Esophagus muscularis mucosa (tissue), 4 donors: Measurements from ENCODE around the gene KANSL2. TPM values are rescaled to one million over a fixed set of nuclear protein-coding genes. Genes with fewer than 3 reads are reported as not detected.
"Not testable (repeated sequence)": the region's sequence is repeated elsewhere in the genome, so short reads cannot be mapped to it uniquely, and the experiment has no call there.

Source experiments
- DNase-seq: peaks from one replicate; pipeline ENCODE4 v3.0.0-alpha.2; 2017; ENCODE audit errors: extremely low spot score
- H3K27ac ChIP-seq, 4 donors: fragments of 200-600 bp; sonication (generic); replicated peaks in 1 of 4; 1 replicate in 3 of 4; 2 replicates in 1 of 4; pipeline ENCODE4 v1.5.1; 2016 to 2019; ENCODE audit warnings: mild to moderate bottlenecking in 1 of 4
- H3K27me3 ChIP-seq, 4 donors: fragments of 200-600 bp; sonication (generic); one replicate each; pipeline versions ENCODE4 v1.5.1 to v1.6.0; 2016 to 2019
- H3K36me3 ChIP-seq, 4 donors: fragments of 200-600 bp; sonication (generic); one replicate each; pipeline ENCODE4 v1.5.1; 2016 to 2019
- H3K4me1 ChIP-seq, 4 donors: fragments of 200-600 bp; sonication (generic); one replicate each; pipeline ENCODE4 v1.5.1; 2016 to 2019
- H3K4me3 ChIP-seq, 4 donors: fragments of 200-600 bp; sonication (generic); 1 replicate in 2 of 4; 2 replicates in 2 of 4; pipeline ENCODE4 v1.5.1; 2016 to 2019; ENCODE audit warnings: mild to moderate bottlenecking in 4 of 4, moderate library complexity in 1 of 4
- H3K9me3 ChIP-seq, 4 donors: fragments of 200-600 bp; sonication (generic); 1 replicate in 3 of 4; 2 replicates in 1 of 4; pipeline ENCODE4 v1.5.1; 2016 to 2019
- CTCF ChIP-seq, 3 experiments: fragments of 200-600 bp in 2 of 3; fragments of 450-650 bp in 1 of 3; sonication (generic) in 2 of 3; IDR thresholded peaks; one replicate each; pipeline ENCODE4 v1.5.1; 2017 to 2019; ENCODE audit warnings: antibody characterized with exemption in 3 of 3, mild to moderate bottlenecking in 2 of 3, moderate library complexity in 1 of 3
- EP300 ChIP-seq: sonication (generic); formaldehyde crosslinking; IDR thresholded peaks from one replicate; pipeline ENCODE4 v1.6.1; 2017; ENCODE audit warnings: antibody characterized with exemption
- POLR2A ChIP-seq: fragments of 450-650 bp; IDR thresholded peaks from one replicate; pipeline ENCODE4 v1.6.1; 2017; ENCODE audit warnings: antibody characterized with exemption, moderate library complexity, mild to moderate bottlenecking, low read depth
- POLR2AphosphoS5 ChIP-seq, 2 donors: sonication (generic); formaldehyde crosslinking; IDR thresholded peaks; one replicate each; pipeline ENCODE4 v1.6.1; 2017; ENCODE audit warnings: antibody characterized with exemption in 2 of 2
- WGBS: methylation state at CpG from one replicate; pipeline ENCODE4 v1.1.5; 2018; 5-methylcytosine and 5-hydroxymethylcytosine counted together
- intact Hi-C: fragments of 100-400 bp; cut with DNase I; formaldehyde crosslinking; loops from one replicate; pipeline ENCODE4 v1.15.1; 2023
- total RNA-seq, 4 donors: library from RNA; depleted of rRNA; stranded (reverse); fragments of >200 nt; gene quantifications; one replicate each; pipeline versions ENCODE4 v1.1.0 to v1.2.1, GENCODE V29; 2016

KANSL2 gene
- total RNA-seq, 4 donors from 2014 or later, result 41.3 to 58.8 (median 43.4) TPM

- no peak overlapping the region for H3K27ac ChIP-seq
- no peaks in the 10 kb centered on the region for H3K9me3 ChIP-seq
- intact Hi-C loops, result no loop called here
- TF ChIP-seq EP300, result no peak
- no peak for TF ChIP-seq POLR2AphosphoS5 (IDR thresholded peaks at IDR 0.05)
- TF ChIP-seq CTCF (IDR thresholded peaks at IDR 0.05), result no peak
- no peak for TF ChIP-seq POLR2A
- no peaks in the 10 kb centered on the region for H3K27me3 ChIP-seq
- 57% methylated on average over 3 of the region's 3 CpGs for WGBS
- H3K36me3 ChIP-seq, result peaks cover 0 to 32% (median 12%) of the 10 kb centered on the region in 4 donors
- no peak for DNase-seq
- H3K4me3 ChIP-seq, result no peak overlapping the region
- H3K4me1 ChIP-seq, result peaks cover 4 to 26% (median 21%) of the 10 kb centered on the region in 4 donors
Observed at GRCh38 chr12:48686037-48686595, 4.1 kb upstream of the KANSL2 start.

- TF ChIP-seq EP300 (no peak), POLR2A (no peak), POLR2AphosphoS5 (IDR thresholded peaks at IDR 0.05) (no peak), CTCF (IDR thresholded peaks at IDR 0.05) (no peak)
- no peaks in the 10 kb centered on the region for H3K27me3 ChIP-seq
- no peak overlapping the region for H3K4me3 ChIP-seq
- intact Hi-C loops, result no loop called here
- H3K4me1 ChIP-seq, result peaks cover 25 to 39% (median 34%) of the 10 kb centered on the region in 4 donors
- H3K27ac ChIP-seq, result no peak overlapping the region
- 84% methylated on average over 4 of the region's 4 CpGs for WGBS
- H3K36me3 ChIP-seq, result peaks cover 0 to 25% (median 12%) of the 10 kb centered on the region in 4 donors
- DNase-seq, result no peak
- H3K9me3 ChIP-seq, result no peaks in the 10 kb centered on the region
Observed at GRCh38 chr12:48683534-48683933, 1.5 kb upstream of the KANSL2 start.

- TF ChIP-seq POLR2A (no peak), POLR2AphosphoS5 (IDR thresholded peaks at IDR 0.05) (no peak), EP300 (no peak), CTCF (IDR thresholded peaks at IDR 0.05) (no peak)
- H3K4me1 ChIP-seq, result peaks cover 26 to 45% (median 40%) of the 10 kb centered on the region in 4 donors
- H3K4me3 ChIP-seq, result peak overlapping the region; percentile 83 to 97 (median 90)
- intact Hi-C loops, result no loop called here
- peaks cover 0 to 22% (median 10%) of the 10 kb centered on the region in 4 donors for H3K36me3 ChIP-seq
- no peak for DNase-seq
- H3K27me3 ChIP-seq, result no peaks in the 10 kb centered on the region
- no peaks in the 10 kb centered on the region for H3K9me3 ChIP-seq
- 89% methylated on average over 2 of the region's 2 CpGs for WGBS
- H3K27ac ChIP-seq, result no peak overlapping the region
Observed at GRCh38 chr12:48682927-48683326, 889 bp upstream of the KANSL2 start.

- 25% methylated on average over 15 of the region's 19 CpGs for WGBS
- peak overlapping the region; percentile 89 to 96 (median 92) for H3K27ac ChIP-seq
- H3K4me3 ChIP-seq, result peak overlapping the region; percentile 83 to 97 (median 90)
- H3K27me3 ChIP-seq, H3K9me3 ChIP-seq, DNase-seq, intact Hi-C loops: not testable (repeated sequence)
- H3K36me3 ChIP-seq, result peaks cover 0 to 22% (median 9%) of the 10 kb centered on the region in 4 donors
- peaks cover 30 to 49% (median 44%) of the 10 kb centered on the region in 4 donors for H3K4me1 ChIP-seq
Observed at GRCh38 chr12:48682533-48682905, 481 bp upstream of the KANSL2 start.

GRCh38 chr12:48681399-48681709 lies 684 bp downstream of the KANSL2 start:
- Histone ChIP-seq H3K4me1 (peaks cover 34 to 61% (median 55%) of the 10 kb centered on the region in 4 donors), H3K4me3 (peak overlapping the region; percentile 83 to 97 (median 90)), H3K27me3 (no peaks in the 10 kb centered on the region), H3K9me3 (no peaks in the 10 kb centered on the region), H3K36me3 (peaks cover 3 to 30% (median 17%) of the 10 kb centered on the region in 4 donors), H3K27ac (peak overlapping the region; percentile 89 to 96 (median 92))
- intact Hi-C loops, result no loop called here
- DNase-seq, result no peak
- 3% methylated on average over 4 of the region's 11 CpGs for WGBS
- TF ChIP-seq POLR2AphosphoS5 (IDR thresholded peaks at IDR 0.05), result no peak

GRCh38 chr12:48680861-48681260 lies 1.2 kb downstream of the KANSL2 start:
- Histone ChIP-seq H3K4me3 (peak overlapping the region; percentile 83 to 97 (median 90)), H3K4me1 (peaks cover 34 to 66% (median 59%) of the 10 kb centered on the region in 4 donors), H3K9me3 (no peaks in the 10 kb centered on the region), H3K27ac (peak overlapping the region; percentile 89 to 96 (median 92)), H3K27me3 (no peaks in the 10 kb centered on the region), H3K36me3 (peaks cover 8 to 35% (median 22%) of the 10 kb centered on the region in 4 donors)
- intact Hi-C loops, result no loop called here
- no peak for DNase-seq
- 76% methylated on average over 13 of the region's 13 CpGs for WGBS
- TF ChIP-seq POLR2A, result no peak
- TF ChIP-seq CTCF (IDR thresholded peaks at IDR 0.05), result no peak
- TF ChIP-seq POLR2AphosphoS5 (IDR thresholded peaks at IDR 0.05), result no peak
